K562 (cell line): ENCODE results near the gene KCNJ12. TPM values are rescaled to one million over a fixed set of nuclear protein-coding genes. Genes with fewer than 3 reads are reported as not detected.

Experiments
- ATAC-seq: fragments of 200-7000 bp; cut with Tn5 transposase; 3 replicates; pipeline ENCODE4 v1.9.1; 2020; ENCODE audit warnings: moderate library complexity
- BruUV-seq: library from RNA; stranded (reverse); fragments of 400-500 nt; replicated peaks from 2 replicates; lab custom pipeline; 2021; lab: Mats Ljungman, UMichigan
- CTCF ChIA-PET: fragments of 300-600 bp; formaldehyde crosslinking; extraction: SDS; loops from one replicate; lab custom pipeline; 2021; ENCODE audit warnings: low intra/inter-chr PET ratio; lab: Yijun Ruan, JAX
- POLR2A ChIA-PET: fragments of 300-600, 350-650 bp; sonication (Branson Sonifier 250); formaldehyde crosslinking; extraction: SDS; loops from one replicate; lab custom pipeline; 2021; ENCODE audit warnings: antibody characterized with exemption, inconsistent platforms; lab: Yijun Ruan, JAX
- DNase-seq, 4 experiments: peaks; one replicate each; pipeline versions ENCODE4 v3.0.0 to v3.0.0-alpha.2; 2011 to 2018; ENCODE audit warnings: low spot score in 3 of 4, mixed read lengths in 3 of 4; ENCODE audit errors: extremely low read depth in 1 of 4
- FAIRE-seq: peaks from 2 replicates; lab custom pipeline; 2011; peaks lifted over from hg19 to GRCh38; lab: Jason Lieb, UNC
- H2AFZ ChIP-seq: 2 replicates; pipeline ENCODE4 v1.6.0; 2011; ENCODE audit warnings: low read depth, low read length, control low read depth, inconsistent platforms
- H3K27ac ChIP-seq: fragments of 200-600 bp; 3 replicates; pipeline ENCODE4 v1.8.0; 2011; ENCODE audit warnings: low read depth, mild to moderate bottlenecking, control low read depth, inconsistent platforms, low read length, moderate library complexity, mixed read lengths; ENCODE audit errors: extremely low read depth
- H3K27me3 ChIP-seq, 2 experiments: fragments of 300-600 bp in 1 of 2; 2 replicates in 1 of 2; 3 replicates in 1 of 2; pipeline versions ENCODE4 v1.6.0 to v1.8.0; 2011; ENCODE audit warnings: inconsistent platforms in 2 of 2, low read length in 2 of 2, mild to moderate bottlenecking in 1 of 2, mixed read lengths in 1 of 2, moderate library complexity in 1 of 2; ENCODE audit not compliant: control insufficient read depth in 2 of 2, insufficient read depth in 2 of 2
- H3K36me3 ChIP-seq: fragments of 300-600 bp; 3 replicates; pipeline ENCODE4 v1.8.0; 2011; ENCODE audit warnings: mild to moderate bottlenecking, low read length, inconsistent platforms; ENCODE audit not compliant: control insufficient read depth, insufficient read depth
- H3K4me1 ChIP-seq, 2 experiments: fragments of 200-600 bp in 1 of 2; replicated peaks in 1 of 2; 2 replicates in 1 of 2; 3 replicates in 1 of 2; pipeline versions ENCODE4 v1.5.1 to v1.8.0; 2011; ENCODE audit warnings: inconsistent platforms in 2 of 2, low read length in 2 of 2, mild to moderate bottlenecking in 1 of 2, mixed read lengths in 1 of 2, moderate library complexity in 1 of 2; ENCODE audit not compliant: control insufficient read depth in 2 of 2, insufficient read depth in 2 of 2
- H3K4me2 ChIP-seq: 2 replicates; pipeline ENCODE4 v1.6.1; 2011; ENCODE audit warnings: low read length, control low read depth, inconsistent platforms, mixed read lengths; ENCODE audit not compliant: insufficient read depth
- H3K4me3 ChIP-seq: fragments of 200-600 bp; sonication (generic), shearing (Covaris generic); 2 replicates; pipeline ENCODE4 v1.5.1; 2016; ENCODE audit warnings: control low read depth, inconsistent platforms
- H3K79me2 ChIP-seq: fragments of 200-600 bp; 3 replicates; pipeline ENCODE4 v1.8.0; 2011; ENCODE audit warnings: low read length, inconsistent platforms; ENCODE audit not compliant: control insufficient read depth, insufficient read depth
- H3K9ac ChIP-seq, 2 experiments: 2 replicates each; pipeline versions ENCODE4 v1.6.0 to v1.6.1; 2011; ENCODE audit warnings: low read depth in 2 of 2, low read length in 2 of 2, control low read depth in 1 of 2, inconsistent platforms in 1 of 2, mild to moderate bottlenecking in 1 of 2, mixed read lengths in 1 of 2; ENCODE audit not compliant: insufficient read depth in 1 of 2
- H3K9me1 ChIP-seq: one replicate; pipeline ENCODE4 v1.6.0; 2011; ENCODE audit warnings: inconsistent platforms, mild to moderate bottlenecking, low read length, moderate library complexity; ENCODE audit not compliant: control insufficient read depth, insufficient read depth
- H3K9me3 ChIP-seq: replicated peaks from 2 replicates; pipeline ENCODE4 v1.5.1; 2011; ENCODE audit warnings: low read depth, low read length, inconsistent platforms; ENCODE audit not compliant: control insufficient read depth, insufficient read depth
- H4K20me1 ChIP-seq: replicated peaks from 2 replicates; pipeline ENCODE4 v1.6.1; 2011; ENCODE audit warnings: low read length, inconsistent platforms, mixed read lengths; ENCODE audit not compliant: control insufficient read depth, insufficient read depth
- LARP7 ChIP-seq: fragments of 450-650 bp; IDR thresholded peaks from 2 replicates; pipeline ENCODE4 v1.6.1; 2016
- MCM5 ChIP-seq: fragments of 450-650 bp; IDR thresholded peaks from 2 replicates; pipeline ENCODE4 v1.6.1; 2016; ENCODE audit warnings: low read depth
- MTA1 ChIP-seq: fragments of 450-650 bp; IDR thresholded peaks from 2 replicates; pipeline ENCODE4 v1.6.1; 2017; ENCODE audit warnings: borderline replicate concordance
- MTA3 ChIP-seq: fragments of 450-650 bp; formaldehyde crosslinking; IDR thresholded peaks from 2 replicates; pipeline ENCODE4 v1.6.1; 2017; ENCODE audit warnings: mild to moderate bottlenecking, borderline replicate concordance
- ZBTB8A ChIP-seq: fragments of 450-650 bp; IDR thresholded peaks from 2 replicates; pipeline ENCODE4 v1.6.1; 2018; ENCODE audit warnings: mild to moderate bottlenecking, moderate library complexity; ENCODE audit not compliant: partially characterized antibody
- ZNF24 ChIP-seq: fragments of 450-650 bp; IDR thresholded peaks from 2 replicates; pipeline ENCODE4 v1.6.1; 2016
- ZNF41 ChIP-seq: fragments of 250-450 bp; sonication (Bioruptor Pico); conservative IDR thresholded peaks from 2 replicates; pipeline ENCODE4 v1.4.0; 2020; ENCODE audit warnings: mild to moderate bottlenecking
- WGBS: fragments of 100-300 bp; shearing (Covaris generic); methylation state at CpG from one replicate; pipeline ENCODE4 v1.1.6; 2016; ENCODE audit warnings: low coverage, mixed read lengths; ENCODE audit not compliant: insufficient coverage; ENCODE audit errors: missing lambda C conversion rate; 5-methylcytosine and 5-hydroxymethylcytosine counted together
- in situ Hi-C: fragments of 300-500 bp; cut with MboI; formaldehyde crosslinking; loops from 4 replicates; pipeline ENCODE4 v1.15.0; 2018; ENCODE audit warnings: inconsistent platforms, mixed read lengths
- intact Hi-C: fragments of 100-400 bp; cut with micrococcal nuclease; formaldehyde crosslinking; loops from 2 replicates; pipeline ENCODE4 v1.14.2; 2022
- polyA plus RNA-seq, 8 experiments: library from polyadenylated mRNA; depleted of rRNA in 4 of 8; stranded (reverse) in 5 of 8; unstranded in 3 of 8; fragments of >200 nt; fragmentation: Nextera tagmentation in 2 of 8; fragmentation: Illumina TruSeq in 1 of 8; extraction: Ambion mirVana in 2 of 8; extraction: Trizol in 1 of 8; gene quantifications; 2 replicates each; pipeline versions ENCODE4 v1.2.1 to v1.2.3, GENCODE V29; 2011 to 2014; ENCODE audit warnings: inconsistent platforms in 1 of 8, missing spikeins in 1 of 8
- total RNA-seq, 7 experiments: library from RNA; depleted of rRNA in 6 of 7; stranded (reverse); fragments of >200 nt in 6 of 7; fragmentation: Illumina TruSeq in 2 of 7; extraction: Trizol in 2 of 7; gene quantifications; 2 replicates each; pipeline versions ENCODE4 v1.2.1 to v1.2.3, GENCODE V29; 2011 to 2021; ENCODE audit warnings: low replicate concordance in 1 of 7
- TF ChIP-seq, protein P1 (sequence below): IDR thresholded peaks from 2 replicates; pipeline ENCODE4 v1.6.1; 2011; ENCODE audit not compliant: insufficient read length; ENCODE audit errors: extremely low read depth
- TF ChIP-seq, protein P2 (sequence below), 2 experiments: fragments of 200-800 bp in 1 of 2; sonication (Bioruptor generic) in 1 of 2; sonication (generic) in 1 of 2; formaldehyde crosslinking in 1 of 2; IDR thresholded peaks in 1 of 2; conservative IDR thresholded peaks in 1 of 2; 2 replicates each; pipeline versions ENCODE4 v1.5.0 to v1.6.1; 2016 to 2020; ENCODE audit warnings: missing compliant biosample characterization in 1 of 2, missing genetic modification characterization in 1 of 2, missing genetic modification reagents in 1 of 2
- TF ChIP-seq, protein P3 (sequence below): fragments of 250-450 bp; sonication (Bioruptor Pico); IDR thresholded peaks from 2 replicates; pipeline ENCODE4 v1.4.0; 2020

The KCNJ12 gene
- total and polyA plus RNA-seq, 9 of the 15 experiments (the other 6 are each of a cell fraction or from before 2014, with no cell fraction given), result 0.02 TPM; not detected in 8

DNA sequence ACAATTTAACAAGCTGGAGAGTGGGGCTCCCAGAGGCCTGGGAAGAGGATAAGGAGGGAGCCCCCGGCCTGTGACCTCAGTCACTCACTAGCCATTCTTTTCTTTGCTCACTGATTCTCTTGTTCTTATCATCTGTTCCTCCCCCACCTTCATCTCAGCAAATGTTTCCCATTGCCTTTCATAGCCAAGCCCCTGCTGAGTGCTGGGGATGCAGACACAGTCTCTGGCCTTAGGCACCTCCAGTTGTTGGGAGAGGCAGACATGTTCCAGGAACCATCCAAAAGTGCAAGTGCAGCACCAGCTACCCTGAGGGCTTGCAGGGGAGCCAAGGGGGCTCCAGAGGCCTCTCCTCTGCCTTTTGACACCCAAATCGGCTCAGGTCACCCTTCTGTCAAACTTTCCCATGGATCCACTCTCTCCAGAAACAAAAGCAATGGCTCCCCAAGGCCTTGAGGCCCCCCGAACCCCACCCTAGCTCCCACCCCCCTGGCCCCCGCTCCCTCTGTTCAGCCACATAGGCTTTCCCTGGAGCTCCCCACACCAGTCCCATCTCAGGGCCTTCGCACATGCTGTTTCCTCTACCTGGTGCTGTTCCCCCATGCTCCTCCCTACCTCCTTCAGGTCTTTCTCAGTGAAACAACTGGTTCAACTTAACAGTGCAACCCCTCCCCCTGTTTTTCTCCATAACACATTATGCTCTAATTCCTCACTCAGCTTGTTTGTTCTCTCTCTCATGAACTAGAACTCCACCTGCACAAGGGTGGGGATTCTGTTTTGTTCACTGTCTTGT lies 14.9 kb upstream of the KCNJ12 start:
- Histone ChIP-seq H3K79me2 (no peaks in the 10 kb centered on the region), H3K9me1 (no peaks in the 10 kb centered on the region), H4K20me1 (no peaks in the 10 kb centered on the region), H3K9ac (no peak overlapping the region), H2AFZ (no peak overlapping the region), H3K4me2 (no peak overlapping the region), H3K9me3 (no peaks in the 10 kb centered on the region), H3K4me3 (no peak overlapping the region)
- DNase-seq, result no peak
- TF ChIP-seq ZNF41 (CRISPR knock-in tag), result no peak
- no peak for TF ChIP-seq ZNF24
- no peak for TF ChIP-seq ZBTB8A
- TF ChIP-seq, protein P1, sequence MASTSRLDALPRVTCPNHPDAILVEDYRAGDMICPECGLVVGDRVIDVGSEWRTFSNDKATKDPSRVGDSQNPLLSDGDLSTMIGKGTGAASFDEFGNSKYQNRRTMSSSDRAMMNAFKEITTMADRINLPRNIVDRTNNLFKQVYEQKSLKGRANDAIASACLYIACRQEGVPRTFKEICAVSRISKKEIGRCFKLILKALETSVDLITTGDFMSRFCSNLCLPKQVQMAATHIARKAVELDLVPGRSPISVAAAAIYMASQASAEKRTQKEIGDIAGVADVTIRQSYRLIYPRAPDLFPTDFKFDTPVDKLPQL, result no peak
- TF ChIP-seq, protein P2, sequence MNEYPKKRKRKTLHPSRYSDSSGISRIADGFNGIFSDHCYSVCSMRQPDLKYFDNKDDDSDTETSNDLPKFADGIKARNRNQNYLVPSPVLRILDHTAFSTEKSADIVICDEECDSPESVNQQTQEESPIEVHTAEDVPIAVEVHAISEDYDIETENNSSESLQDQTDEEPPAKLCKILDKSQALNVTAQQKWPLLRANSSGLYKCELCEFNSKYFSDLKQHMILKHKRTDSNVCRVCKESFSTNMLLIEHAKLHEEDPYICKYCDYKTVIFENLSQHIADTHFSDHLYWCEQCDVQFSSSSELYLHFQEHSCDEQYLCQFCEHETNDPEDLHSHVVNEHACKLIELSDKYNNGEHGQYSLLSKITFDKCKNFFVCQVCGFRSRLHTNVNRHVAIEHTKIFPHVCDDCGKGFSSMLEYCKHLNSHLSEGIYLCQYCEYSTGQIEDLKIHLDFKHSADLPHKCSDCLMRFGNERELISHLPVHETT (CRISPR knock-in tag; conservative IDR thresholded peaks at IDR 0.05 in 1 of 2, IDR thresholded peaks at IDR 0.05 in 1 of 2), result no peak
- TF ChIP-seq, protein P3, sequence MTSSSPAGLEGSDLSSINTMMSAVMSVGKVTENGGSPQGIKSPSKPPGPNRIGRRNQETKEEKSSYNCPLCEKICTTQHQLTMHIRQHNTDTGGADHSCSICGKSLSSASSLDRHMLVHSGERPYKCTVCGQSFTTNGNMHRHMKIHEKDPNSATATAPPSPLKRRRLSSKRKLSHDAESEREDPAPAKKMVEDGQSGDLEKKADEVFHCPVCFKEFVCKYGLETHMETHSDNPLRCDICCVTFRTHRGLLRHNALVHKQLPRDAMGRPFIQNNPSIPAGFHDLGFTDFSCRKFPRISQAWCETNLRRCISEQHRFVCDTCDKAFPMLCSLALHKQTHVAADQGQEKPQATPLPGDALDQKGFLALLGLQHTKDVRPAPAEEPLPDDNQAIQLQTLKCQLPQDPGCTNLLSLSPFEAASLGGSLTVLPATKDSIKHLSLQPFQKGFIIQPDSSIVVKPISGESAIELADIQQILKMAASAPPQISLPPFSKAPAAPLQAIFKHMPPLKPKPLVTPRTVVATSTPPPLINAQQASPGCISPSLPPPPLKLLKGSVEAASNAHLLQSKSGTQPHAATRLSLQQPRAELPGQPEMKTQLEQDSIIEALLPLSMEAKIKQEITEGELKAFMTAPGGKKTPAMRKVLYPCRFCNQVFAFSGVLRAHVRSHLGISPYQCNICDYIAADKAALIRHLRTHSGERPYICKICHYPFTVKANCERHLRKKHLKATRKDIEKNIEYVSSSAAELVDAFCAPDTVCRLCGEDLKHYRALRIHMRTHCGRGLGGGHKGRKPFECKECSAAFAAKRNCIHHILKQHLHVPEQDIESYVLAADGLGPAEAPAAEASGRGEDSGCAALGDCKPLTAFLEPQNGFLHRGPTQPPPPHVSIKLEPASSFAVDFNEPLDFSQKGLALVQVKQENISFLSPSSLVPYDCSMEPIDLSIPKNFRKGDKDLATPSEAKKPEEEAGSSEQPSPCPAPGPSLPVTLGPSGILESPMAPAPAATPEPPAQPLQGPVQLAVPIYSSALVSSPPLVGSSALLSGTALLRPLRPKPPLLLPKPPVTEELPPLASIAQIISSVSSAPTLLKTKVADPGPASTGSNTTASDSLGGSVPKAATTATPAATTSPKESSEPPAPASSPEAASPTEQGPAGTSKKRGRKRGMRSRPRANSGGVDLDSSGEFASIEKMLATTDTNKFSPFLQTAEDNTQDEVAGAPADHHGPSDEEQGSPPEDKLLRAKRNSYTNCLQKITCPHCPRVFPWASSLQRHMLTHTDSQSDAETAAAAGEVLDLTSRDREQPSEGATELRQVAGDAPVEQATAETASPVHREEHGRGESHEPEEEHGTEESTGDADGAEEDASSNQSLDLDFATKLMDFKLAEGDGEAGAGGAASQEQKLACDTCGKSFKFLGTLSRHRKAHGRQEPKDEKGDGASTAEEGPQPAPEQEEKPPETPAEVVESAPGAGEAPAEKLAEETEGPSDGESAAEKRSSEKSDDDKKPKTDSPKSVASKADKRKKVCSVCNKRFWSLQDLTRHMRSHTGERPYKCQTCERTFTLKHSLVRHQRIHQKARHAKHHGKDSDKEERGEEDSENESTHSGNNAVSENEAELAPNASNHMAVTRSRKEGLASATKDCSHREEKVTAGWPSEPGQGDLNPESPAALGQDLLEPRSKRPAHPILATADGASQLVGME (CRISPR knock-in tag), result no peak
- TF ChIP-seq LARP7, result no peak
- TF ChIP-seq MTA1, result no peak
- TF ChIP-seq MCM5, result no peak
- no peak for TF ChIP-seq MTA3
- TF ChIP-seq, all 486 proteins: peak for 0
- FAIRE-seq (no peak), ATAC-seq (no peak)
- Histone ChIP-seq H3K27me3 (peaks cover 0 to 8% of the 10 kb centered on the region in 2 experiments; a peak in 2 of 5 replicates), H3K36me3 (no peaks in the 10 kb centered on the region), H3K4me1 (no peaks in the 10 kb centered on the region), H3K27ac (no peak overlapping the region)
- no TSS peak for BruUV-seq
- WGBS, result 0% methylated on average over 3 of the region's 5 CpGs
- ChIA-PET POLR2A (no interaction called here), CTCF (no interaction called here)
- intact Hi-C loops, result no loop called here
- in situ Hi-C loops, result no loop called here
